ENCODE data around the gene PIKFYVE. TPM values are rescaled to one million over a fixed set of nuclear protein-coding genes. Genes with fewer than 3 reads are reported as not detected.

PIKFYVE gene
- total and polyA plus RNA-seq, 2 donors (not counting 1 experiment from before 2014, with no cell fraction given) = 23.8 to 40.1 TPM

GRCh38 chr2:208306291-208306690 is 40.2 kb downstream of the PIKFYVE start:
- no peak overlapping the region for H3K4me3 ChIP-seq (replicated peaks in 1 of 4; ENCODE audit: control extremely low read depth in 1 of 4, insufficient read depth in 1 of 4, low read depth in 3 of 4, low read length in 4 of 4)
- H3K36me3 ChIP-seq (ENCODE audit: control insufficient read depth, insufficient read depth, low read length) = peaks cover 3% of the 10 kb centered on the region
- no peaks in the 10 kb centered on the region for H3K9me3 ChIP-seq (ENCODE audit: control insufficient read depth, insufficient read depth, low read depth, low read length)
- no peak overlapping the region for H3K4me2 ChIP-seq (ENCODE audit: extremely low read depth, insufficient read depth, low read length)
- H2AFZ ChIP-seq (ENCODE audit: low read length) = no peak overlapping the region
- TF ChIP-seq, protein P1, sequence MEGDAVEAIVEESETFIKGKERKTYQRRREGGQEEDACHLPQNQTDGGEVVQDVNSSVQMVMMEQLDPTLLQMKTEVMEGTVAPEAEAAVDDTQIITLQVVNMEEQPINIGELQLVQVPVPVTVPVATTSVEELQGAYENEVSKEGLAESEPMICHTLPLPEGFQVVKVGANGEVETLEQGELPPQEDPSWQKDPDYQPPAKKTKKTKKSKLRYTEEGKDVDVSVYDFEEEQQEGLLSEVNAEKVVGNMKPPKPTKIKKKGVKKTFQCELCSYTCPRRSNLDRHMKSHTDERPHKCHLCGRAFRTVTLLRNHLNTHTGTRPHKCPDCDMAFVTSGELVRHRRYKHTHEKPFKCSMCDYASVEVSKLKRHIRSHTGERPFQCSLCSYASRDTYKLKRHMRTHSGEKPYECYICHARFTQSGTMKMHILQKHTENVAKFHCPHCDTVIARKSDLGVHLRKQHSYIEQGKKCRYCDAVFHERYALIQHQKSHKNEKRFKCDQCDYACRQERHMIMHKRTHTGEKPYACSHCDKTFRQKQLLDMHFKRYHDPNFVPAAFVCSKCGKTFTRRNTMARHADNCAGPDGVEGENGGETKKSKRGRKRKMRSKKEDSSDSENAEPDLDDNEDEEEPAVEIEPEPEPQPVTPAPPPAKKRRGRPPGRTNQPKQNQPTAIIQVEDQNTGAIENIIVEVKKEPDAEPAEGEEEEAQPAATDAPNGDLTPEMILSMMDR (conservative IDR thresholded peaks at IDR 0.05 in 1 of 2, IDR thresholded peaks at IDR 0.05 in 1 of 2; ENCODE audit: low read depth in 1 of 2, low read length in 2 of 2) = no peak
- no peak for TF ChIP-seq EZH2 (IDR thresholded peaks at IDR 0.05; ENCODE audit: low read length, missing control alignments)
- H3K79me2 ChIP-seq (ENCODE audit: control insufficient read depth, insufficient read depth, low read length) = no peaks in the 10 kb centered on the region
- H3K27ac ChIP-seq (ENCODE audit: insufficient read depth, low read length) = no peak overlapping the region
- no peak overlapping the region for H3K9ac ChIP-seq (ENCODE audit: insufficient read depth, low read length)
- no peaks in the 10 kb centered on the region for H3K27me3 ChIP-seq (ENCODE audit: control insufficient read depth, insufficient read depth, low read length)
- H3K4me1 ChIP-seq (ENCODE audit: control insufficient read depth, extremely low read depth, insufficient read depth, low read length) = no peaks in the 10 kb centered on the region
- no peaks in the 10 kb centered on the region for H4K20me1 ChIP-seq (ENCODE audit: control insufficient read depth, extremely low read depth, insufficient read depth, low read length)
- peak; percentile 26 to 50 for DNase-seq (ENCODE audit: low read depth in 2 of 2)

DNA sequence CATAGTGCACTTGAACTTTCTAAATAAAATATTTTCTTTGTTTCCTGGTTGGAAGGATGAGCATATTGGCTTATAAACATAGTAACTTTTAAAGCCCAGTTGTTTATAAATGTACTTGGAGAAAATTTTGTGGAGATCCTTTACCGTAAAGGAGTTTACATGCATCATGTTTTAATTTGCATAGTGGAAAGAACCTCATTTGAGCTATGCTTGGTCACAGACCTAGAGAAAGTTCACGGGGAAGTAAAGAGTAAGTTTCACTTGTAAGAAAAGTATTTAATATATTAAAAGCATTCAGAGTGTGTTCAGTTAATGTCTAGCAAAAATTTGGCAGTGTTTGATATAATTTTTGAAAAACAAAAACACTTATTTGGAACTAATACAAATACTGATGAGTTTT is 45.3 kb downstream of the PIKFYVE start:
- H3K36me3 ChIP-seq (ENCODE audit: control insufficient read depth, insufficient read depth, low read length) = peaks cover 4% of the 10 kb centered on the region
- no peaks in the 10 kb centered on the region for H3K79me2 ChIP-seq (ENCODE audit: control insufficient read depth, insufficient read depth, low read length)
- no peak overlapping the region for H3K4me2 ChIP-seq (ENCODE audit: extremely low read depth, insufficient read depth, low read length)
- H3K27ac ChIP-seq (ENCODE audit: insufficient read depth, low read length) = no peak overlapping the region
- H4K20me1 ChIP-seq (ENCODE audit: control insufficient read depth, extremely low read depth, insufficient read depth, low read length) = no peaks in the 10 kb centered on the region
- no peak overlapping the region for H3K9ac ChIP-seq (ENCODE audit: insufficient read depth, low read length)
- no peaks in the 10 kb centered on the region for H3K9me3 ChIP-seq (ENCODE audit: control insufficient read depth, insufficient read depth, low read depth, low read length)
- H3K4me1 ChIP-seq (ENCODE audit: control insufficient read depth, extremely low read depth, insufficient read depth, low read length) = peaks cover 3% of the 10 kb centered on the region
- H3K27me3 ChIP-seq (ENCODE audit: control insufficient read depth, insufficient read depth, low read length) = no peaks in the 10 kb centered on the region
- H2AFZ ChIP-seq (ENCODE audit: low read length) = no peak overlapping the region
- no peak for DNase-seq (ENCODE audit: low read depth in 2 of 2)
- no peak overlapping the region for H3K4me3 ChIP-seq (replicated peaks in 1 of 4; ENCODE audit: control extremely low read depth in 1 of 4, insufficient read depth in 1 of 4, low read depth in 3 of 4, low read length in 4 of 4)
- TF ChIP-seq, protein P1 (conservative IDR thresholded peaks at IDR 0.05 in 1 of 2, IDR thresholded peaks at IDR 0.05 in 1 of 2; ENCODE audit: low read depth in 1 of 2, low read length in 2 of 2) = no peak
- no peak for TF ChIP-seq EZH2 (IDR thresholded peaks at IDR 0.05; ENCODE audit: low read length, missing control alignments)

GRCh38 chr2:208311954-208312353 is 45.9 kb downstream of the PIKFYVE start:
- H3K27me3 ChIP-seq (ENCODE audit: control insufficient read depth, insufficient read depth, low read length) = no peaks in the 10 kb centered on the region
- H3K9me3 ChIP-seq (ENCODE audit: control insufficient read depth, insufficient read depth, low read depth, low read length) = no peaks in the 10 kb centered on the region
- no peak overlapping the region for H3K4me2 ChIP-seq (ENCODE audit: extremely low read depth, insufficient read depth, low read length)
- no peaks in the 10 kb centered on the region for H4K20me1 ChIP-seq (ENCODE audit: control insufficient read depth, extremely low read depth, insufficient read depth, low read length)
- H3K27ac ChIP-seq (ENCODE audit: insufficient read depth, low read length) = no peak overlapping the region
- peak in 1 of 2 donors; percentile 13 for DNase-seq (ENCODE audit: low read depth in 2 of 2)
- H3K4me3 ChIP-seq (replicated peaks in 1 of 4; ENCODE audit: control extremely low read depth in 1 of 4, insufficient read depth in 1 of 4, low read depth in 3 of 4, low read length in 4 of 4) = no peak overlapping the region
- no peak overlapping the region for H3K9ac ChIP-seq (ENCODE audit: insufficient read depth, low read length)
- TF ChIP-seq, protein P1 (conservative IDR thresholded peaks at IDR 0.05 in 1 of 2, IDR thresholded peaks at IDR 0.05 in 1 of 2; ENCODE audit: low read depth in 1 of 2, low read length in 2 of 2) = no peak
- TF ChIP-seq EZH2 (IDR thresholded peaks at IDR 0.05; ENCODE audit: low read length, missing control alignments) = no peak
- H2AFZ ChIP-seq (ENCODE audit: low read length) = no peak overlapping the region
- peaks cover 3% of the 10 kb centered on the region for H3K4me1 ChIP-seq (ENCODE audit: control insufficient read depth, extremely low read depth, insufficient read depth, low read length)
- no peaks in the 10 kb centered on the region for H3K79me2 ChIP-seq (ENCODE audit: control insufficient read depth, insufficient read depth, low read length)
- H3K36me3 ChIP-seq (ENCODE audit: control insufficient read depth, insufficient read depth, low read length) = peaks cover 4% of the 10 kb centered on the region

Data from fibroblast of lung (primary cell).